HepG2 (cell line): ENCODE results near the gene CNNM2. TPM values are rescaled to one million over a fixed set of nuclear protein-coding genes. Genes with fewer than 3 reads are reported as not detected.

Experiments
- CBX1 ChIP-seq: IDR thresholded peaks from one replicate; pipeline ENCODE4 v1.6.1; 2016; ENCODE audit warnings: antibody characterized with exemption, low read depth
- MAFK ChIP-seq, 2 experiments: IDR thresholded peaks in 1 of 2; conservative IDR thresholded peaks in 1 of 2; 2 replicates each; pipeline ENCODE4 v1.6.1; 2011; ENCODE audit warnings: improper control_type of control experiment in 2 of 2, low read length in 2 of 2
- SMYD3 ChIP-seq: sonication (generic); formaldehyde crosslinking; IDR thresholded peaks from 2 replicates; pipeline ENCODE4 v1.8.1; 2023; ENCODE audit warnings: mild to moderate bottlenecking, missing genetic modification reagents
- TARDBP ChIP-seq: sonication (generic); formaldehyde crosslinking; IDR thresholded peaks from 2 replicates; pipeline ENCODE4 v1.8.0; 2022; ENCODE audit warnings: mild to moderate bottlenecking, missing genetic modification reagents
- YY1 ChIP-seq: IDR thresholded peaks from 2 replicates; pipeline ENCODE4 v1.6.1; 2011; ENCODE audit warnings: low read length, low read depth, moderate library complexity, mild to moderate bottlenecking; ENCODE audit not compliant: insufficient read depth, insufficient replicate concordance
- ZBTB20 ChIP-seq: sonication (generic); formaldehyde crosslinking; IDR thresholded peaks from 2 replicates; pipeline ENCODE4 v1.8.1; 2023; ENCODE audit warnings: missing genetic modification reagents, low read depth, mild to moderate bottlenecking, borderline replicate concordance
- ZBTB49 ChIP-seq: sonication (generic); formaldehyde crosslinking; IDR thresholded peaks from 2 replicates; pipeline ENCODE4 v1.4.0; 2020; ENCODE audit warnings: missing genetic modification reagents, borderline replicate concordance
- ZIK1 ChIP-seq: sonication (generic); formaldehyde crosslinking; IDR thresholded peaks from 2 replicates; pipeline ENCODE4 v1.5.0; 2020; ENCODE audit warnings: mild to moderate bottlenecking, low read depth, missing genetic modification reagents, borderline replicate concordance
- ZNF10 ChIP-seq: sonication (generic); formaldehyde crosslinking; IDR thresholded peaks from 2 replicates; pipeline ENCODE4 v1.4.0; 2020; ENCODE audit warnings: mild to moderate bottlenecking, low read depth, missing genetic modification reagents, borderline replicate concordance
- ZNF331 ChIP-seq: sonication (generic); formaldehyde crosslinking; IDR thresholded peaks from 2 replicates; pipeline ENCODE4 v1.4.0; 2020; ENCODE audit warnings: missing genetic modification reagents
- ZNF343 ChIP-seq: sonication (generic); formaldehyde crosslinking; IDR thresholded peaks from 2 replicates; pipeline ENCODE4 v1.4.0; 2020; ENCODE audit warnings: mild to moderate bottlenecking, missing genetic modification reagents
- ZNF574 ChIP-seq: sonication (generic); formaldehyde crosslinking; IDR thresholded peaks from 2 replicates; pipeline ENCODE4 v1.4.0; 2020; ENCODE audit warnings: missing genetic modification reagents
- polyA plus RNA-seq, 8 experiments: library from polyadenylated mRNA; depleted of rRNA in 3 of 8; stranded (reverse) in 7 of 8; unstranded in 1 of 8; fragments of >200 nt; fragmentation: Illumina TruSeq in 4 of 8; extraction: Trizol in 4 of 8; gene quantifications; 2 replicates each; pipeline versions ENCODE4 v1.2.1 to v1.2.3, GENCODE V29; 2011 to 2016; ENCODE audit warnings: low read depth in 4 of 8, missing spikeins in 1 of 8, mixed read lengths in 1 of 8; ENCODE audit not compliant: insufficient read depth in 1 of 8
- total RNA-seq, 5 experiments: library from RNA; depleted of rRNA; stranded (reverse); fragments of >200 nt; fragmentation: Illumina TruSeq; extraction: Trizol; gene quantifications; 2 replicates each; pipeline ENCODE4 v1.2.3, GENCODE V29; 2016; ENCODE audit warnings: low read depth in 1 of 5
- TF ChIP-seq, protein P1 (sequence below), 2 experiments: fragments of 450-650 bp in 1 of 2; sonication (generic) in 1 of 2; formaldehyde crosslinking in 1 of 2; IDR thresholded peaks; 2 replicates each; pipeline versions ENCODE4 v1.6.1 to v1.8.0; 2016 to 2022; ENCODE audit warnings: antibody characterized with exemption in 1 of 2, mild to moderate bottlenecking in 1 of 2, missing genetic modification reagents in 1 of 2

The CNNM2 gene
- total and polyA plus RNA-seq, 2 of the 13 experiments (the other 11 are each of a cell fraction or from before 2014, with no cell fraction given) = 7.1 to 9.0 TPM

DNA sequence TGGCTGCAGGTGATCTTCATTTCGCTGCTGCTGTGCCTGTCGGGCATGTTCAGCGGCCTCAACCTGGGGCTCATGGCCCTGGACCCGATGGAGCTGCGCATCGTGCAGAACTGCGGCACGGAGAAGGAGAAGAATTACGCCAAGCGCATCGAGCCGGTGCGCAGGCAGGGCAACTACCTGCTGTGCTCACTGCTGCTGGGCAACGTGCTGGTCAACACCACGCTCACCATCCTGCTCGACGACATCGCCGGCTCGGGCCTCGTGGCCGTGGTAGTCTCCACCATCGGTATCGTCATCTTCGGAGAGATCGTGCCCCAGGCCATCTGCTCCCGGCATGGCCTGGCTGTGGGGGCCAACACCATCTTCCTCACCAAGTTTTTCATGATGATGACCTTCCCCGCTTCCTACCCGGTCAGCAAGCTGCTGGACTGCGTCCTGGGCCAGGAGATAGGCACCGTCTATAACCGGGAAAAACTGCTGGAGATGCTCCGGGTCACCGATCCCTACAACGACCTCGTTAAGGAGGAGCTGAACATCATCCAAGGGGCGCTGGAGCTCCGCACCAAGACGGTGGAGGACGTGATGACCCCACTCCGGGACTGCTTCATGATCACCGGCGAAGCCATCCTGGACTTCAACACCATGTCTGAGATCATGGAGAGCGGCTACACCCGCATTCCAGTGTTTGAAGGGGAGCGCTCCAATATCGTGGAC is 1.3 kb downstream of the CNNM2 start (continued):
- TF ChIP-seq ZIK1 (CRISPR knock-in tag) (no peak), ZBTB20 (CRISPR knock-in tag) (no peak), MAFK (conservative IDR thresholded peaks at IDR 0.05 in 1 of 2, IDR thresholded peaks at IDR 0.05 in 1 of 2; ENCODE audit: low read length in 2 of 2) (no peak), ZBTB49 (CRISPR knock-in tag) (no peak), ZNF10 (CRISPR knock-in tag) (no peak), SMYD3 (peak; percentile 16; the same call in 1 of the 2 replicates), ZNF331 (CRISPR knock-in tag) (peak; percentile 44; the same call in 1 of the 2 replicates), ZNF343 (CRISPR knock-in tag) (no peak), TARDBP (CRISPR knock-in tag) (no peak), ZNF574 (CRISPR knock-in tag) (peak; percentile 55; the same call in 1 of the 2 replicates), CBX1 (peak; percentile 44), YY1 (no peak)
- TF ChIP-seq, protein P1, sequence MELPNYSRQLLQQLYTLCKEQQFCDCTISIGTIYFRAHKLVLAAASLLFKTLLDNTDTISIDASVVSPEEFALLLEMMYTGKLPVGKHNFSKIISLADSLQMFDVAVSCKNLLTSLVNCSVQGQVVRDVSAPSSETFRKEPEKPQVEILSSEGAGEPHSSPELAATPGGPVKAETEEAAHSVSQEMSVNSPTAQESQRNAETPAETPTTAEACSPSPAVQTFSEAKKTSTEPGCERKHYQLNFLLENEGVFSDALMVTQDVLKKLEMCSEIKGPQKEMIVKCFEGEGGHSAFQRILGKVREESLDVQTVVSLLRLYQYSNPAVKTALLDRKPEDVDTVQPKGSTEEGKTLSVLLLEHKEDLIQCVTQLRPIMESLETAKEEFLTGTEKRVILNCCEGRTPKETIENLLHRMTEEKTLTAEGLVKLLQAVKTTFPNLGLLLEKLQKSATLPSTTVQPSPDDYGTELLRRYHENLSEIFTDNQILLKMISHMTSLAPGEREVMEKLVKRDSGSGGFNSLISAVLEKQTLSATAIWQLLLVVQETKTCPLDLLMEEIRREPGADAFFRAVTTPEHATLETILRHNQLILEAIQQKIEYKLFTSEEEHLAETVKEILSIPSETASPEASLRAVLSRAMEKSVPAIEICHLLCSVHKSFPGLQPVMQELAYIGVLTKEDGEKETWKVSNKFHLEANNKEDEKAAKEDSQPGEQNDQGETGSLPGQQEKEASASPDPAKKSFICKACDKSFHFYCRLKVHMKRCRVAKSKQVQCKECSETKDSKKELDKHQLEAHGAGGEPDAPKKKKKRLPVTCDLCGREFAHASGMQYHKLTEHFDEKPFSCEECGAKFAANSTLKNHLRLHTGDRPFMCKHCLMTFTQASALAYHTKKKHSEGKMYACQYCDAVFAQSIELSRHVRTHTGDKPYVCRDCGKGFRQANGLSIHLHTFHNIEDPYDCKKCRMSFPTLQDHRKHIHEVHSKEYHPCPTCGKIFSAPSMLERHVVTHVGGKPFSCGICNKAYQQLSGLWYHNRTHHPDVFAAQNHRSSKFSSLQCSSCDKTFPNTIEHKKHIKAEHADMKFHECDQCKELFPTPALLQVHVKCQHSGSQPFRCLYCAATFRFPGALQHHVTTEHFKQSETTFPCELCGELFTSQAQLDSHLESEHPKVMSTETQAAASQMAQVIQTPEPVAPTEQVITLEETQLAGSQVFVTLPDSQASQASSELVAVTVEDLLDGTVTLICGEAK (IDR thresholded peaks at IDR 0.05) = no peak
- TF ChIP-seq, protein P1 (CRISPR knock-in tag; IDR thresholded peaks at IDR 0.05) = peak; percentile 80; the same call in 1 of the 2 replicates
